LNCaP clone FGC (cell line): ENCODE results near the gene EIF3F.

Source experiments
- DNase-seq: peaks from one replicate; pipeline ENCODE4 v3.0.0-alpha.2; 2011; ENCODE audit warnings: low read depth
- H3K4me3 ChIP-seq: 2 replicates; pipeline ENCODE4 v1.5.1; 2011; ENCODE audit warnings: mild to moderate bottlenecking, low read depth, low read length, control low read depth
- TF ChIP-seq, protein P1 (sequence below): IDR thresholded peaks from 2 replicates; pipeline ENCODE4 v1.5.1; 2012; ENCODE audit warnings: mild to moderate bottlenecking; ENCODE audit not compliant: control insufficient read depth, insufficient read depth; ENCODE audit errors: extremely low read depth

The EIF3F gene

GRCh38 chr11:8036002-8036802 lies 49.1 kb downstream of the EIF3F start:
- H3K4me3 ChIP-seq, result no peak overlapping the region
- DNase-seq, result no peak
- TF ChIP-seq, protein P1, sequence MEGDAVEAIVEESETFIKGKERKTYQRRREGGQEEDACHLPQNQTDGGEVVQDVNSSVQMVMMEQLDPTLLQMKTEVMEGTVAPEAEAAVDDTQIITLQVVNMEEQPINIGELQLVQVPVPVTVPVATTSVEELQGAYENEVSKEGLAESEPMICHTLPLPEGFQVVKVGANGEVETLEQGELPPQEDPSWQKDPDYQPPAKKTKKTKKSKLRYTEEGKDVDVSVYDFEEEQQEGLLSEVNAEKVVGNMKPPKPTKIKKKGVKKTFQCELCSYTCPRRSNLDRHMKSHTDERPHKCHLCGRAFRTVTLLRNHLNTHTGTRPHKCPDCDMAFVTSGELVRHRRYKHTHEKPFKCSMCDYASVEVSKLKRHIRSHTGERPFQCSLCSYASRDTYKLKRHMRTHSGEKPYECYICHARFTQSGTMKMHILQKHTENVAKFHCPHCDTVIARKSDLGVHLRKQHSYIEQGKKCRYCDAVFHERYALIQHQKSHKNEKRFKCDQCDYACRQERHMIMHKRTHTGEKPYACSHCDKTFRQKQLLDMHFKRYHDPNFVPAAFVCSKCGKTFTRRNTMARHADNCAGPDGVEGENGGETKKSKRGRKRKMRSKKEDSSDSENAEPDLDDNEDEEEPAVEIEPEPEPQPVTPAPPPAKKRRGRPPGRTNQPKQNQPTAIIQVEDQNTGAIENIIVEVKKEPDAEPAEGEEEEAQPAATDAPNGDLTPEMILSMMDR, result no peak

GRCh38 chr11:8036986-8037385 lies 49.8 kb downstream of the EIF3F start:
- H3K4me3 ChIP-seq, result no peak overlapping the region
- no peak for DNase-seq
- TF ChIP-seq, protein P1, result no peak

GRCh38 chr11:8038393-8038792 lies 51.3 kb downstream of the EIF3F start:
- TF ChIP-seq, protein P1, result no peak
- no peak for DNase-seq
- H3K4me3 ChIP-seq, result no peak overlapping the region

DNA sequence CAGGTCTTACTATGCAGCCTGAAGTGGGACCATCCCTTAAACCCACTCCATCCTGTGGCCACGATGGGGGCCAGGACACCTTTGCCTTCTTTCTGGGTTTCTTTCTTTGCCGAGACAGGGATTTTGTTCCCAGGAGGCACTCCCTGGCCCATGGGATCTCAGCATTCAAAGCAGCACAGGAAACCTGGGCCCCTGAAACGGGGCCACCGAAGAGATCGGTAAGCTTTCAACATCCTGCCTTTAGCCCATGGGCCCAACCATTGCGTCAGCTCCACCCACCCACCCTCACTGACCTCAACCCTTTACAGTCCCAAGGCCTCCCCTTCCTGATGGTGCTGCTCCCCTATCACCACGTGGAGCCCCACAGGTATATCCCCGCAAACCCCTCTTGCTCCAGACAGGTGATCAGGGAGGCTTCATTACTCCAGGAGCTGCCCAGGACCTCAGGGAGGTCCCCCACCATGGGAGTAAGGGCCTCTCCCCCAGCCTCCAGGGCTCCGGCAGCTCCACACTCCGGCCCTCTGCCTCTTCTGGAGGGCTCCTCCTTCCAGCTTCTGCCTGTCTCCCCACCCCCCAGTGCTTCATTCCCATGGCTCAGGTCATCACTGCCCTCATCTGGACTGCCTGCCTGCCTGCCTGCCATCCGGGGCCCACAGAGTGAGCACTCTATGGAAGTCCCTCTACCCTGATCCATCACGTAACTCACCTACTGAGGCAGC lies 51.8 kb downstream of the EIF3F start:
- DNase-seq, result no peak
- TF ChIP-seq, protein P1, result no peak
- H3K4me3 ChIP-seq, result no peak overlapping the region

DNA sequence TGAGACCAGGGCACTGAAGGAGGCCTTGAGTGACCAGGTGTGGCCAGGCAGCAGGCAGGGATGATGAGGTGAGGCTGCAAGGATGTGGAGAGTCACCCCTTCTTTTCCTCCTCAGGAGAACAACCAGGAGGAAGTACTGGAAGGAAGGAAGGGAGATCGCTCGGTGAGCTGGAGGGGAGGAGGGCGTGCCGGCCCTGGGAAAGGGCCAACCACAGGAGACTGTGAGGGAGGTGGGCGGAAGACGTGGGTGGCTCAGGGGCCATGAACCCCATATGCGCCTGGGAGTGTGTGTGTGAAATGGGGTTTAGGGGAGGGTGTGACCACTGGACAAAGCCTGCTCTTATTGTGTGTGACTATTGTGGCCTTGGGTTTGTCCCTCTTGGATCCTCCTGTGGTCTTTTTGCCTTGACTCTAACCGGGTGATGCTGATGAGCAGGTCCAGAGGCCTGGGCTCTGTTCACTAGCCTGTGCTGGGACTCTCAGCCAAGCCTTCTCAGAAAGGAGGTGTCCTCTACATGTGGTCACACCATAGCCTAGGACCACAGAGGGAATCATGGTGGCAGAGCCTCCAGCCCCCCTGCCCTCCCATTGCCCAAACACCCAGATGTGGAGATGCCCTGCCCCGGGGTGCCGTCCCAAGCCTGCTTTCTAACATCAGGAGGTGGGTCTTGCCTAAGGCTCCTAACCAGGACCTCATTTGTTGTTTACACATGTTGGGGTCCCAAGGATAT lies 52.6 kb downstream of the EIF3F start:
- no peak for DNase-seq
- no peak overlapping the region for H3K4me3 ChIP-seq
- TF ChIP-seq, protein P1, result no peak

- DNase-seq, result no peak
- TF ChIP-seq, protein P1, result no peak
Measured at GRCh38 chr11:8040261-8040920, 53.3 kb downstream of the EIF3F start.

More at GRCh38 chr11:8040261-8040920, 53.3 kb downstream of the EIF3F start:
- H3K4me3 ChIP-seq, result no peak overlapping the region
